ENCODE results near the gene E2F2.

E2F2 gene, protein sequence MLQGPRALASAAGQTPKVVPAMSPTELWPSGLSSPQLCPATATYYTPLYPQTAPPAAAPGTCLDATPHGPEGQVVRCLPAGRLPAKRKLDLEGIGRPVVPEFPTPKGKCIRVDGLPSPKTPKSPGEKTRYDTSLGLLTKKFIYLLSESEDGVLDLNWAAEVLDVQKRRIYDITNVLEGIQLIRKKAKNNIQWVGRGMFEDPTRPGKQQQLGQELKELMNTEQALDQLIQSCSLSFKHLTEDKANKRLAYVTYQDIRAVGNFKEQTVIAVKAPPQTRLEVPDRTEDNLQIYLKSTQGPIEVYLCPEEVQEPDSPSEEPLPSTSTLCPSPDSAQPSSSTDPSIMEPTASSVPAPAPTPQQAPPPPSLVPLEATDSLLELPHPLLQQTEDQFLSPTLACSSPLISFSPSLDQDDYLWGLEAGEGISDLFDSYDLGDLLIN

DNA sequence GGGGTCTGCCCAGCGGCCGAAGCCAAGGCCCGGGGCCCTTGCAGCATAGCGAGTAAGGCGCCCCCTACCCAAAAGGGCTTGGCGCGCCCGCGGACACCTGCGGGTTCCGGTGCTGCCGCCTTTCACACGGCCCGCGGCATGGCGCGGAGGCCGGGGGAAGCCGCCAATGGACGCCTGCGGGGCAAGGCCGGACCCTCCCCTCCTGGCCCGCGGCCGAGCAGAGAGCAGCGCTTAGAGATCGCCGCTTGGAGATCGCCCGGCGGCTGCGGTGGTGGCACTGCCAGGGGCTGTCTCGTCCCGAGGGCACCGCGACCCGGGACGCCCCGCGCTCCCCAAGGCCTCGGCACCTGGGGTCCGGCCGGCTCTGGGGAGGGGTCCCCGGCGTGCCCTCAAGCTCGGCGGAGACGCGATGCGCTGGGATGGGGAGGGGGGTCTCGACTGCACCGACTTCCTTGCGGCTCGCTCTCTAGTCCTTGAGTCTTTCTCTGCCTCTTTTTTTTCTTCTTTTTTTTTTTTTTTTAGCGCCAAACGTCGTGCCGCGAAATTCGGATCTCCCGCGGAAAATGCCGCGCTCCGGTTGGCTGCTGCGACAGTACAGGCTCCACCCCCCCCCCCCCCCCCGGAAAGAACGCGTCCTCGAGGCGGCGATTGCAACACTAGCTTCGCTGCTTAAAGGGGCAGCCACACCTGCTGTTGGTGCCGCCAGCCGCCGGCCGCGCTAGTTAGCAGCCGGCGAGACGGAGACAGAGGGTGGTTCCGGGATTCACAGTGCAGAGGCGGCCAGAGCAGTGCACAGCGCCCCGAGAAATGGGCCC lies at the start of gene E2F2:
E2F2 (minus strand) TSS at position 487 of the 815 bp plus-strand sequence; CDS start at position 47, 440 bp downstream.
- DNase-seq: peak; percentile 77

DNA sequence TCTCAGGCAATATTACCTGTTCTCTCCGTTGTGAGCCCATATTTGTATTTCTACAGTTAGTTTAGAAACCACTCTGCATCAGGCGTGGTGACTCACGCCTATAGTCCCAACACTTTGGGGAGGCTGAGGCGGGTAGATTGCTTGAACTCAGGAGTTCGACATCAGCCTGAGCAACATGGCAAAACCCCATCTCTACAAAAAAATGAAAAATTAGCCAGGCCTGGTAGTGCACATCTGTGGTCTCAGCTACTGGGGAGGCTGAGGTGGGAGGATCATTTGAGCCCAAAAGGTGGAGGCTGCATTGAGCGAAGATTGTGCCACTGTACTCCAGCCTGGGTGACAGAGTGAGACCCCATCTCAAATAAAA lies 47.9 kb upstream of the E2F2 start:
- DNase-seq: no peak

DNA sequence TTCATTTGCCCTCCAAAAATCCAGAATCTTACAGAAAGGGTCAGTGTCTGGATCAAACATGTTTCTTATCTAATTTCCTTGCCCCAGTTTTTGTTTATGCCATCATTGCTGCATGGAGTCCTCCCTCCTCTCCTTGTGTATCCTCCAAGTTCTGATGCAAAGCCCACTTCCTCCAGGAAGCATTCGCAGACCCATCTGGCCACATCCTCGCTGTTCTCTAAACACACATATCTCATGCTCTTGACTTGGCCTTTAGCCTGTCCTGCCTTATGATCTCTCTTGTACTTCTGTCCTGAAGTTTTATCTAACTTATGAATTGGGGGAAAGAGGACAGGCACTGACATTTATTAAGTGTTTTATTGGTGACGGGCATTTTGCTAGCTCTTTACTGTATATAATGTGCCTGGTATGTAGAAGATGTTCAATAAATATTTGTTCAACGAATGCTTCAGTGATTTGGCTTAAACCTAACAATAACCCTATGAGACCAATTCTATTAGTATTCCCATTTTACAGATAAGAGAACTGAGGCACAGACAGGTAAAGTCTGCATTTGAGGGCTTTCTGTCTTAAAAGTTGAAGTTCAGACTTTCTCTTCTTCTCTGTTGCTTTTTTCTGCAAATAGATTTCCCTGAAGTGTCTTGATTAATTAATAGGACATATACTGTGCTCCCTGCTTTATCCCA lies 47.4 kb upstream of the E2F2 start:
- DNase-seq: peak; percentile 8

DNA sequence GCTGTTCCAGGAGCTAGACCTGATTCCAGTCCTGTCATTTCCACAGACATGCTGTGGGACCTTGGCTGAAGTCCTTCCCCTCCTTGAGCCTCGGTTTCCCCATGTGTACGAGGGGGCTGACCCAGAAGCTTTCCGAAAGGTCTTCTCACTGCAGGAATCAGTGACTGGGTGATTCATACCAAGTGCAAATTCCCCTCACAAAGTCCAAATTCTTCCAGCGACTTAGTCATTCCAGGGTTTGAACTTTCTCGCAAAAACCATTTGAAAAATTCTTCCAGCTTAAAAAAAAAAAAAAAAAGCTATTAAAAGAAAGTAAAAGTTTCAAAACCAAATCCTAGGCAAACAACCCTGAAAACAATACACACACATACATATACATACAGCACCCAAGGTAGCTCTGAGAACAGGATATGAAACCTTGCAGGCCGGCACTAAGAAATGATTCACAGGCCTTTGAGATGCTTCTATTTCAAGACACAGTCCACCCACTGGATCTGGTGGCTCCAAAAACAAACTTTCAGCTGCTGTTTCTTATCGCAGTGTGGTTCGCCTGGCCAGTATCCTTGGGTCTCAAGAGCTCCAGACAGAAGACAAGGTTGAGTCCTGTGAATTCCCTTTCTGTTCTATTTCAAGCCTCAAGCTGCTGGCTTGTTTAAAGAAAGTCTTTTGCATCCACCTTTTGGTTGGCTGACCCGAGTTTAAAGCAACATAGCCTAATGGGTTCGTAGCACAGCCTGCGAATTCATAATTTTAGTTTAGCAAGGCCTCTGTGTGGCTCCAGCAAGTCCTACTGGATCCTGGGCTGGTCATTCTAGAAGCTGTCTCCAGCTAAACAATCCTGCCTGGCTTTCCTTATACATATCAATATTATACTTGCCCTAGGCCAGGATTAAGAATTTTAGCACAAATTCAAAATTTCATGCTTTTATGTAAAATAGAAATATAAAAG lies 46.3 kb upstream of the E2F2 start:
- DNase-seq: no peak

DNA sequence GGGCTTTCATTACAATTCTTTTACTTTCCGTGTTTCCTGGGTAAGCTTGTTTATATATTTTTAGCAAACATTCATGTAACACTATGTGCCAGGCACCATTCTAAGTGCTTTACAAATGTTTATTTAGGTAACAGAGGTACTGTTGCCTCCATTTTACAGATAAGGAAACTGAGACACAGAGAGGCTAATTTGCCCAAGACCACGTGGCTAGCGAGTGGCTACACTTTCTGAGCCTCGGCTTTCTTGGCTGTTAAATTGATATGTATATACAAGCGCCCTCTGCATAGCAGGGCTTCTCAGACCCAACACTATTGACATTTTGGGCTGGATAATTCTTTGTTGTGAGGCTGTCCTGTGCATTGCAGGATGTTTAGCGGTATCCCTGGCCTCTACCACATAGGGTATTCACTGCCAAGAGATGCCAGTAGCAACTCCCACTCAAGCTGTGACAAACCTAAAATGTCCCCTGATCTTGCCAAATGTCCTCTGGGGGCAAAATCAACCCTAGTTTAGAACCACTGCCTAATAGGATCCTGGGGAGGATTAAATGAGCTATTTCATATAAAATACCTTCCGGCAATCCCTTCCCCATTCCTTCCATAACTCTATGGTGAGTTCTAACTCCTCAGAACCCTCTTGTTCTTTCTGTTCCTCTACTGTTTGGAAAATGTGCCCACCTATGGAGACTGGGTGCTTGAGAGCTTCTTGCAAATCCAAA lies 45.5 kb upstream of the E2F2 start:
- DNase-seq: no peak

DNA sequence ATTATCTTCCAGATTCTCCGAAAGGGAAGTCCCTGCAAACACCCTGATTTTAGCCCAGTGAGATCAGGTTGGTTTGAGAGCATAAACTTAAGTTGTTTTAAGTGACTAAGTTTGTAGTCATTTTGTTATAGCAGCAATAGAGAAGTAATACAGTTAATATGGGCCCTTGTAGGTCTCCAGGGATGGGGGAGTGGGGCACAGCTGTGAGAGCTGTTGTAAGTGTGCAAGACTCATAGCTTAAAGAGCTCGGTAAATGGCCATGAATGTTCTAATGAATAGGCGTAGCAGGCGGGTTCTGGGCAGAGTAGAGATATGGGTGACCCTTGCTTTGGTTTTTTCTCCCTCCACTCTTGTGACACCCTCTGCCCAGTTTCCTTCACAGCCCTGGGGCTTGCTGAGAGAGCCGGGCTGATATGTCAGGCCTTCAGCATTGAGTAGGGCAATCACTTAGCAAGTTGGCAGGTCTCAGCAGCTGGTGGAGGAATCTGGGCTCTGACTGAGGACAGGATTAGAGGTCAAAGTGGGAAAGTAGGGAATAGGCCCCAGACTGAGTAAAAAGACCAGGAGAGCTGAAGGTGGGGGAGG lies 44.3 kb upstream of the E2F2 start:
- no peak for DNase-seq

DNA sequence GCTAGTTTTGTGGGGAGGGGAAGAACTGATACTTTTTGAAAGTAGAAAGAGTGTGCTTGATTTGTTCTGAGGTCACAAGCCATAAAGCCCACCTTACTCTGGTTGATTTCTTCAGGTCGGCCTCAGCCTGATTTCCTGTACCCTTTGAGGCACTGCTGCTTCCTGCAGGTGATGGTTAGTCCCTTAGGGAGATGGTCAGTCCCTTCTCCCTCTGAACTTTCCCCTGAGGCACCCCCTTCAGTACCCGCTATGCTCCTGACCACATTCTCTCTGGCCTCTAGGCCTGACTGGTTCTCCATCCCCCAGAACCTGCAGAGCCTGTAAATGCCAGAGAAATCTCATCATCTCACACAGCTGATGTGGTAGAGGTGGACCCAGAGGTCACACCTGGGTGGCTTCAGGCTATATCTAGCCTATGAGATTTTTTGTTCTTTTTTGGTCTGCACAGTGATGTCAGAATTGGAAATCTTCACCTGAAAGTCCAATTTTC lies 43.3 kb upstream of the E2F2 start:
- no peak for DNase-seq

DNA sequence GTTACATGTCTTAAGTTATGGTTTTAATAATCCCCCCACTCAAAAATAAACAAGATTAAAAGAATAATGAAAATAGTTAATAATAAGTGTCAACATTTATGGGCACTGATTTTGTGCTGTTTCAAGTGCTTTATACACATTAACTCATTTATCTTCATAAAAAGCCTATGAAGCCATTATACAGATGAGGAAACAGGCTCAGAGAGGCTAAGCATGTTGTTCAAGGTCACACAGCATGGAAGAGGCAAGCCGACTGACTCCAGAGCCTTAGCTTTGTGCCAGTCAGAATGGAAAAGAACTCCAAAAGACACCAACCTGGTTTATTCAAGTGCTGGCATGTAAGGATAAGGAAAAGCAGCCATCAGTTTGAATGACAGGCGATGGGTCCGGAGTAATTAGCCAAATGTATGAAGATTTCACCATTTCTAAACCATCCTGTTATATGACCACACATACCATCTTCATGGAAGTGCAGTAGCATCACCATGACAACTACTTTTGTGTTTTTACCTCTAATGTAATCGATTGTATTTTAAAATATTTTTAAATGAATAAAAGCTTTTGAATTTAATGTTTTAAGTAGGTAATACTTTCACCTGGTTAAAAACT lies 42.6 kb upstream of the E2F2 start:
- DNase-seq: no peak

DNA sequence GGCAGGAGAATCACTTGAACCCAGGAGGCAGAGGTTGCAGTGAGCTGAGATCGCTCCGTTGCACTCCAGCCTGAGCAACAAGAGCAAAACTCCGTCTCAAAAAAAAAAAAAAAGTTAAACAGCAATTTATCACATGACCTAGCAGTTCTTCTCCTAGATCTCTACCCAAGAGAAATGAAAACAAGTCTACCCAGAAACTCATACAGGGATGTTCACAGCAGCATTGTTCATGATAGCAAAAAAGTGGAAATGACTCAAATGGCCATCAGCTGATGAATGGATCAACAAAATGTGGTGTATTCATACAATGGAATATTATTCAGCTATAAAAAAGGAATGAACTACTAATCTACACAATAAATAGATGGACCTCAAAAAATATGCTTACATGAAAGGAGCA lies 40.4 kb upstream of the E2F2 start:
- DNase-seq: no peak

DNA sequence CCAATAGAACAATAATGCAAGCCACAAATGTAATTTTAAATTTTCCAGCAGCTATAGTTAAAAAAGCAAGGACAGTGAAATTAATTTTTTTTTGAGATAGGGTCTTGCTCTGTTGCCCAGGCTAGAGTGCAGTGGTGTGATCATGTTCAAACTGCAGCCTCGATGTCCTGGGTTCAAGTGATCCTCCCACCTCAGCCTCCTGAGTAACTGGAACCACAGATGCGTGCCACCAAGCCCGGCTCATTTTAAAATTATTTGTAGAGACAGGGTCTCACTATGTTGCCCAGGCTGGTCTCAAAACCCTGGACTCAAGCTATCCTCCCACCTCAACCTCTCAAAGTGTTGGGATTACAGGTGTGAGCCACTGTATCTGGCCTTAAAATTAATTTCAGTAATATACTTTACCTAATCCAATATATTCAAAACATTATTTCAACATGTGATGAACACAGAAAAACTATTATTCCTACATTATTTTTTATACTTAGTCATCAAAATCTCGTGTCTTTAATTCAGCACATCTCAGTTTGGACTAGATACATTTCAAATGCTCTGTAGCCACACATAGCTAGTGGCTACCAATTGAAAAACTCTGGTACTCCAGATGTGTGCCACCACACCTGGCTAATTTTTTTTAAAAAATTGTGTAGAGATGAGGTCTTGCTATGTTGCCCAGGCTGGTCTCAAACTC lies 39.1 kb upstream of the E2F2 start:
- no peak for DNase-seq

DNA sequence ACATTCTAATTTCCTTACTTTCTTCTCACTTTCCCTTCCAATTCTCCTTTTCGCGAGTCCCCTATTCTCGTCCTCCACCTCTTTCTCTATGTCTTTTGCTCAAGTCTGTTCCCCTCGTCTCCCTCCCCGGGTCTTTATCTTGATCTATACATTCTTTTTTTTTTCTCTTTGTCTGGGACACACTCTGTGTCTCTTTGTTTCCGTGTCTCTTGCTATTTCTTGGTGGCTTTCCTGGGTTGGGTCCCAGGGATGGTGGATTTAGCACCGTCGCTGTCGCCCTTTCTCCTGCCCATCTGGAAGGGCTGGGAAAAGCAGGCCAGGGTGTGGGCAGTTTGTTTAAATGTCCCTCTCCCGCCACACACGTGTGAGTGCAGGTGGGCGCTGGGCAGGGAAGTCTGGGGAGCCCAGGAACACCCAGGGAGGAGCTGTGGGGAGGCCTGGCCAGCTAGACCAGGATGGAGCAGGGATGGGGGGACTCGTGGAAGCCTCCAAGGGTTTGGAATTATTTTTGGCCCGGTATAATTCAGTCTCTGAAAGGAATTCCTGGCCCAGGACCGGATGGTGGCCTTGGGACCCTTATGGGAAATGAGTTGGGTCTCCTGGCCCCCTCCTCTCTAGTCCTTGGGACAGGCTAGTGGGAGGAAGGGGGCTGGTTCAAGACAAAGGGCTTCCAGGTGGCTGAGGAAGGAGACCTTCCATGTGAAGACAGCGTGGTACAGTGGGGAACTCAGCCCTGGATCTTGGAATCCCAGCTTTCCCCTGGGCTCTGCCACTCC lies 37.8 kb upstream of the E2F2 start:
- DNase-seq: no peak

DNA sequence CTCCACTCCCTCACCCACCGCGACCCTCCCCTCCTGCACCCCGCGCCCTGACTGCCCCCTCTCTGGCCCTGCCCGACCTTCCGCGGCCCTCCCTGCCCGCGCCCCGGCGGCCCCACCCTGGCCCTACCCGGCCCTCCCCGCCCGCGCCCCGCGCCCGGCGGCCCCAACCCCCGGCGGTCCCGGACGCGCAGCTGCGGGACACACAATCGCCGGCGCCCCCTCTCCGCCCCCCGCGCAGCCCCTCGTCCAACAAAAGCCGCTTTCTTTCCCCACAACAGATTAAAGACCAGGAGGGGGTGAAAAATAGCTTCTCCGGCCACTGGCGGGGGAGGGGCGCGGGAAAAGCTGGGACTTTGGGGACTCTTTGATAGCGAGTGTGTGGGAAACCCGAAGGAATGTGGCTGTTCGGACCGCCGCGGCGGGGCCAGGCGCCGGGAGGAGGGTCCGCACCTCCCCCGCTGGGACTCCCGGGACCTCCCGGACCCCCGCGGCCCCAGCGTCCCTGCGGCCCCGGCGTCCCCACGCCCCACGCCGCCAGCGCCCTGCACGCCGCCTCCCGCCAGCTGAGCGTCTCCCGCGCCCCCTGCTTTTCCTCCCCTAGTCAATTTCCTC lies 37.1 kb upstream of the E2F2 start:
- DNase-seq: no peak

DNA sequence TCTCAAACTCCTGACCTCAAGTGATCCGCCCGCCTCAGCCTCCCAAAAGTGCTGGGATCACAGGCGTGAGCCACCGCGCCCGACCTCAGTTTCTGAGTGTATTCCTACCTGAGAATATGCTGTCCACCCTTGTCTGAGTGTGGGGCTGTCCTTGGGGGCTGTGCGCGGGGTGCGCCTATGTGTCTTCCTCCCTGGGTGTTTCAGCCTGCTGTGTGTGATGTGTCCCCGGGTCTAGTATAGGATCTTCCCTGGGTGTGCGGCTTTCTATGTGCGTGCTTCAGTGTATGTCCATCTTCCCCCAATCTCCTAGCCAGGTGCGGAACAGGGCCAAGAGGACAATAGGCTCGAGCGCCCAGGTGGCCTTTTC lies 36.6 kb upstream of the E2F2 start:
- DNase-seq: no peak

DNA sequence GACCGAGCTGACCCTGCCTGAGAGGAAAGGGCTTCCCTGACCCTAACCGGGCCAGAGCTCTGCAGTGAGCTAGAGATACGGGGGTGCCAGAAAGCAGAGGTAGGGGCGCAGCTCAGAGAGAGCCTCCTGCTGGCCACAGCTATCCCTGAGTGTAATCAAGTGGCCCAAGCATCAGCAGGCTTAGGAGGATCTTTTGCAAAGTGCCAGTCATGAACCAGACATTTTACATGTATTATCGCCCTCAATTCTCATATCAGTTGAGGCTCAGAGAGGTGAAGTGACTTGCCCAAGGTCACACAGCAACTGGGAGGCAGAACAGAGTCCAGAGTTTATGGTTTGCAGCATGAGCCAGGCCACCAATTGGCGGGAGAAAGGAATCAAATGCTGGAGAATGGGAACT lies 35.3 kb upstream of the E2F2 start:
- DNase-seq: no peak

DNA sequence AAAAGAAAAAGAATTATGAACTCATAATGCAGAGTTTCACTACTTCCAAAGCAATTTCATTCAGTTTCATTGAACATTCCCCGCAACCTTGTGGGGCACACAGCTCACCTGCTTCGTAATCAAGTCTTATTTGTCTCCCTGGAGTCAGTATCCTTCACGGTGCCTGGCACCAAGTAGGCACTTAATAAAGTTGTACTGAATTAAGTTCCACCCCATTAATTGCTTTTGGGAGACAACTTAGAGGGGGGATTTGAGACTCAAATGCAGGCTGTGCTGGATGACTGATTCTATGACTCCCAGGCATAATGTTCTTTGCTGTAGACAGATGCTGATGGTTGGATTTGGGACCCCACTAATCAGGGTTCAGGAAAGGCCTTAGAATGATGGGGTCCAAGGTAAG lies 34.7 kb upstream of the E2F2 start:
- no peak for DNase-seq

DNA sequence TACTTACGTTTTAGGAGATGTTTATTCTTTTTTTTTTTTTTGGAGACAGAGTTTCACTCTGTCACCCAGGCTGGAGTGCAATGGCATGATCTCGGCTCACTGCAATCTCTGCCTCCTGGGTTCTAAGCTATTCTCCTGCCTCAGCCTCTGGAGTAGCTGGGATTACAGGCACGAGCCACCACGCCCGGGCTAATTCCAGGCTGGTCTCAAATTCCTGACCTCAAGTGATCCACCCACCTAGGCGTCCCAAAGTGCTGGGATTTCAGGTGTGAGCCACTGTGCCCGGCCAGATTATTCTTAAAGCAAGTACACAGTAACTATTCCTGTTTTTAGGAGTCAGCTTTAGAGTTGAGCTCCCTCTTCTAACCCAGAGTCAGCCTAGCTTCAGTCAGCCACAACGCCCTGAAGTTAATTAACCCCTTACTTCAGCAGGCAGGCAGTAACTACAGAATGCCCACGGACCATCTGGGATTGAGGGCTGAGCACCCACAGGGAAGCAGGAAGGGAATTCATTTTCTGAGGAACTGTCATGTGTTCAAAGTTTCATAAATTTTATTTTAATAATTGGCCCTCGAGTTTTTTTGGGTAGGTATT lies 33.6 kb upstream of the E2F2 start:
- DNase-seq: no peak

DNA sequence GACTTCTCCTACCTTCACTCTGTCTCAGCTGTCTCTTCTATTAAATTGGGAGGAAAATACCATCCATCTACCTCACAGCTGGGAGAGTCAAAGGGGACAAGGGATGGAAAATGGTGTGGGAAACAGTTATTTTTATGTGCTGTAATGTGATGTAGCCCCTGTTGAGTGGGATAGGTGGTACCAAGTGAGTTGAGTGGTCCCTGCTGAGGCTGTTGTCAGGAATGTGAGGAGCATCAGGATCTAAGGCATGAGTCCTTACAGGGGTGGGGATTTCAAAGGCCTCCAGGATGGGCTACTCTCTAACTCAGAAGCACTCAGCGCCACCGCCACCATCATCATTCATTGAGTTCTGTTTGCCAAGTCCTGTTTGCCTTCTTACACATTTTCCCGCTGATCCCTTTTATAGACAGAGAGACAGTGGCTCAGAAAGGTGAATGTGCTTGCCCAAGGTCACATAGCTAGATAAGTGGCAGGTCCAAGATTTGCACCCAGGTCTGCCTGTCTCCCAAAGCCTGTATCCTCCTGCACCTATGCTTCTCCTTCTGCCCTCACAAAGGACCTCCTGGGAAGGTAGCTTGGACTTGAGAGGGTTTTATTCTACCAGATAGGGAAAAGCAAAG lies 32.8 kb upstream of the E2F2 start:
- no peak for DNase-seq

DNA sequence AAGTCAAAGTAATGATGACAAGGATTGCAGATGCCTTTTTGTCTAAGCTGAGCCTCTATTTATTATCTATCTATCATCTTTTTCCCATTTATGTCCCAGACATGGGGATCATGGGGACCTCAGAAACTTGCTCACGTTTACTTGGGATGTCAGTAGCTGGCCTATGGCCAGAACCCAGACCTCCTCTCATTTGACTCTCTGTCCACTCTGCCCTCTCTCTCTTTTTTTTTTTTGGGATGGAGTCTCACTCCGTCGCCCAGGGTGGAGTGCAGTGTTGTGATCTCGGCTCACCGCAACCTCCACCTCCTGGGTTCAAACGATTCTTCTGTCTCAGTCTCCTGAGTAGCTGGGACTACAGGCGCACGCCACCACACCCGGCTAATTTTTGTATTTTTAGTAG lies 32.0 kb upstream of the E2F2 start:
- DNase-seq: no peak
